Caco-2 (cell line): Measurements from ENCODE around the gene PFDN5. TPM values are rescaled to one million over a fixed set of nuclear protein-coding genes. Genes with fewer than 3 reads are reported as not detected.
"Not testable (repeated sequence)": the region's sequence is repeated elsewhere in the genome, so short reads cannot be mapped to it uniquely, and the experiment has no call there.

ENCODE experiments used
- BruUV-seq: library from RNA; stranded (reverse); fragments of 400-500 nt; replicated peaks from 2 replicates; lab custom pipeline; 2021; lab: Mats Ljungman, UMichigan
- CTCF ChIA-PET: fragments of 300-600 bp; sonication (Branson Sonifier 250); formaldehyde crosslinking; loops from one replicate; lab custom pipeline; 2022; ENCODE audit warnings: antibody characterized with exemption; lab: Charles Lee
- POLR2A ChIA-PET: fragments of 300-600 bp; sonication (Branson Sonifier 250); formaldehyde crosslinking; loops from one replicate; lab custom pipeline; 2022; ENCODE audit warnings: antibody characterized with exemption; lab: Charles Lee
- DNase-seq, 2 experiments: peaks; one replicate each; pipeline versions ENCODE4 v3.0.0 to v3.0.0-alpha.2; 2020 to 2022
- H3K27me3 ChIP-seq: replicated peaks from 2 replicates; pipeline ENCODE4 v1.6.0; 2011; ENCODE audit warnings: low read length; ENCODE audit not compliant: control insufficient read depth, insufficient read depth
- H3K36me3 ChIP-seq: 2 replicates; pipeline ENCODE4 v1.5.1; 2011; ENCODE audit warnings: low read length; ENCODE audit not compliant: control insufficient read depth, insufficient read depth
- H3K4me1 ChIP-seq: fragments of 250-450 bp; sonication (Bioruptor Pico); 2 replicates; pipeline ENCODE4 v1.5.1; 2020; ENCODE audit warnings: mild to moderate bottlenecking
- H3K4me3 ChIP-seq: 2 replicates; pipeline ENCODE4 v1.5.1; 2011; ENCODE audit warnings: low read depth, mild to moderate bottlenecking, control low read depth, low read length
- H3K9me3 ChIP-seq: fragments of 250-450 bp; sonication (Bioruptor Pico); 2 replicates; pipeline ENCODE4 v1.5.1; 2020; ENCODE audit warnings: mild to moderate bottlenecking, moderate library complexity
- H3K27ac Mint-ChIP-seq: one replicate; pipeline ENCODE4 v1.8.0; 2022; ENCODE audit warnings: mixed read lengths; ENCODE audit not compliant: unreplicated experiment
- H3K27me3 Mint-ChIP-seq: one replicate; pipeline ENCODE4 v1.8.0; 2022; ENCODE audit warnings: mixed read lengths; ENCODE audit not compliant: insufficient read depth, unreplicated experiment
- H3K36me3 Mint-ChIP-seq: one replicate; pipeline ENCODE4 v1.8.0; 2022; ENCODE audit warnings: mild to moderate bottlenecking, mixed read lengths; ENCODE audit not compliant: insufficient read depth, unreplicated experiment
- H3K4me1 Mint-ChIP-seq: one replicate; pipeline ENCODE4 v1.8.0; 2022; ENCODE audit warnings: low read depth, mixed read lengths; ENCODE audit not compliant: unreplicated experiment
- H3K4me3 Mint-ChIP-seq: one replicate; pipeline ENCODE4 v1.8.0; 2022; ENCODE audit warnings: mild to moderate bottlenecking, moderate library complexity, mixed read lengths; ENCODE audit not compliant: unreplicated experiment
- H3K9me3 Mint-ChIP-seq: one replicate; pipeline ENCODE4 v1.8.0; 2022; ENCODE audit warnings: mixed read lengths; ENCODE audit not compliant: unreplicated experiment
- CTCF ChIP-seq, 2 experiments: fragments of 200-600 bp in 1 of 2; IDR thresholded peaks; 1 replicate in 1 of 2; 2 replicates in 1 of 2; pipeline versions ENCODE4 v1.5.1 to v1.8.0; 2011 to 2022; ENCODE audit warnings: antibody characterized with exemption in 1 of 2, control low read depth in 1 of 2, inconsistent platforms in 1 of 2, low read depth in 1 of 2, low read length in 1 of 2, mild to moderate bottlenecking in 1 of 2, moderate library complexity in 1 of 2; ENCODE audit not compliant: insufficient read depth in 1 of 2, severe bottlenecking in 1 of 2, unreplicated experiment in 1 of 2
- intact Hi-C: fragments of 100-400 bp; cut with micrococcal nuclease; formaldehyde crosslinking; loops from one replicate; pipeline ENCODE4 v1.10.0; 2022; ENCODE audit not compliant: unreplicated experiment
- total RNA-seq: library from RNA; stranded (reverse); gene quantifications from 2 replicates; pipeline ENCODE4 v1.2.3, GENCODE V29; 2022

PFDN5 gene
- total RNA-seq, 1 experiment from 2014 or later: 251 TPM

GRCh38 chr12:53295891-53296219, 513 bp downstream of the PFDN5 start:
- H3K27me3 ChIP-seq: no peaks in the 10 kb centered on the region
- H3K36me3 Mint-ChIP-seq: peaks cover 35% of the 10 kb centered on the region
- TSS peak; percentile 58 for BruUV-seq
- peak overlapping the region; percentile 90 for H3K27ac Mint-ChIP-seq
- ChIA-PET CTCF (interaction anchor here (0.6 to 2.0 kb wide), 13 partner anchors 26 to 230 kb away, joined by 3 to 31 read pairs (median 5); partner anchors contain the start of gene AAAS), POLR2A (interaction anchor here (0.7 to 1.3 kb wide), 6 partner anchors 8 to 216 kb away, joined by 3 to 20 read pairs (median 5); partner anchors contain the start of genes AAAS, CSAD, SP1 and SPRYD3)
- H3K9me3 ChIP-seq: no peaks in the 10 kb centered on the region
- H3K4me1 ChIP-seq: peaks cover 18% of the 10 kb centered on the region
- TF ChIP-seq CTCF (IDR thresholded peaks at IDR 0.05; ENCODE audit: insufficient read depth in 1 of 2, low read depth in 1 of 2, low read length in 1 of 2, severe bottlenecking in 1 of 2, unreplicated experiment in 1 of 2): no peak
- DNase-seq: no peak
- peak overlapping the region; percentile 87 for H3K4me3 ChIP-seq
- peaks cover 17% of the 10 kb centered on the region for H3K4me1 Mint-ChIP-seq
- intact Hi-C loops: loop anchor here (1.0 to 2.0 kb wide), 3 partner anchors 25 to 83 kb away; partner anchors contain the start of gene AAAS
- H3K27me3 Mint-ChIP-seq: no peaks in the 10 kb centered on the region
- peak overlapping the region; percentile 93 for H3K4me3 Mint-ChIP-seq
- no peaks in the 10 kb centered on the region for H3K9me3 Mint-ChIP-seq
- peaks cover 2% of the 10 kb centered on the region for H3K36me3 ChIP-seq

- not testable (repeated sequence) for H3K27ac Mint-ChIP-seq
Measured at GRCh38 chr12:53297106-53297505, 1.8 kb downstream of the PFDN5 start.

GRCh38 chr12:53298164-53298563, 2.8 kb downstream of the PFDN5 start:
- Mint-ChIP-seq H3K27me3 (no peaks in the 10 kb centered on the region), H3K4me1 (peaks cover 25% of the 10 kb centered on the region), H3K9me3 (no peaks in the 10 kb centered on the region), H3K4me3 (peak overlapping the region; percentile 30), H3K27ac (peak overlapping the region; percentile 41), H3K36me3 (peaks cover 48% of the 10 kb centered on the region)
- Histone ChIP-seq H3K4me1 (peaks cover 18% of the 10 kb centered on the region), H3K4me3 (no peak overlapping the region), H3K9me3 (no peaks in the 10 kb centered on the region), H3K36me3 (peaks cover 2% of the 10 kb centered on the region), H3K27me3 (no peaks in the 10 kb centered on the region)
- BruUV-seq: no TSS peak
- ChIA-PET CTCF (interaction anchor here (0.6 kb wide), 1 partner anchor 14 kb away, joined by 3 read pairs; no protein-coding TSS in a partner anchor), POLR2A (no interaction called here)
- intact Hi-C loops: no loop called here
- DNase-seq: no peak
- no peak for TF ChIP-seq CTCF (IDR thresholded peaks at IDR 0.05; ENCODE audit: insufficient read depth in 1 of 2, low read depth in 1 of 2, low read length in 1 of 2, severe bottlenecking in 1 of 2, unreplicated experiment in 1 of 2)

More at GRCh38 chr12:53297106-53297505, 1.8 kb downstream of the PFDN5 start:
- H3K4me1 ChIP-seq: peaks cover 18% of the 10 kb centered on the region
- BruUV-seq, H3K4me3 ChIP-seq, H3K4me3 Mint-ChIP-seq, H3K27me3 ChIP-seq, H3K9me3 Mint-ChIP-seq, H3K9me3 ChIP-seq, H3K36me3 ChIP-seq, DNase-seq, intact Hi-C loops, H3K27me3 Mint-ChIP-seq, POLR2A ChIA-PET: not testable (repeated sequence)
- H3K36me3 Mint-ChIP-seq: peaks cover 39% of the 10 kb centered on the region
- CTCF ChIA-PET: interaction anchor here (1.1 kb wide), 1 partner anchor 24 kb away, joined by 3 read pairs; the partner anchor contains the start of gene AAAS
- H3K4me1 Mint-ChIP-seq: peaks cover 17% of the 10 kb centered on the region
